GM21825 (cell line): ENCODE results near the gene IGSF3.

Experiments used
- ATAC-seq: cut with Tn5 transposase; IDR thresholded peaks from one replicate; pipeline ENCODE4 v1.9.1; 2021; ENCODE audit warnings: mild to moderate bottlenecking, moderate library complexity; ENCODE audit not compliant: unreplicated experiment

Gene IGSF3

DNA sequence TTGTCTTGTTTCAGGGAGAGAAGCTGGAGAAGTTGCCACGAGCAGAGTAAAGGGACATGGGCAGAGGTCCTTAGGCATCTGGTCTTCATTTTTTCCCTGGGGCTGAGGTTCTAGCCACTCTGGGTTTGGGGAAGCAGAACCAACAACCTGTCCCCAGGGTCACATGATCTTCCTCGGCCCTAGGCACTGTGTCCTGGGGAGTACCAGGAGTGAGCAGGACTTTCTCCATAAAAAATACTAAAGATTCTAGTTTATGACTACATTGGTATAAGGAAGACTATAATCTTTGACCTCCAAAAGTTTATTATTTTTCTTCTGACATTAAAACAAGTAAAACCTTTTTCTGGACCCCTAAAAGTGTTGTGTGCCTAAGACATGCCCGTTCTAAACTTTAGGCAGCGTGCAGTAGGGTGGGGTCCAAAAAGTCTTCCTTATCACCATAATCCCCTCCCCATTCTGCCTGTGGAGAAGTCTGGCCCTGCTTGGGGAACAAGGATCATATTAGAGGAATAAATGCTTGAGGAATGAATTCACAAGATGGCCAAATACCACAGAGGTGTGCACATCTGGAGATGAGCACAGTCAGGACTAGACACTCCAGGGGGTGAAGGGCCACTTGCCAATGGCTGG lies 19.3 kb upstream of the IGSF3 start:
- no peak for ATAC-seq

DNA sequence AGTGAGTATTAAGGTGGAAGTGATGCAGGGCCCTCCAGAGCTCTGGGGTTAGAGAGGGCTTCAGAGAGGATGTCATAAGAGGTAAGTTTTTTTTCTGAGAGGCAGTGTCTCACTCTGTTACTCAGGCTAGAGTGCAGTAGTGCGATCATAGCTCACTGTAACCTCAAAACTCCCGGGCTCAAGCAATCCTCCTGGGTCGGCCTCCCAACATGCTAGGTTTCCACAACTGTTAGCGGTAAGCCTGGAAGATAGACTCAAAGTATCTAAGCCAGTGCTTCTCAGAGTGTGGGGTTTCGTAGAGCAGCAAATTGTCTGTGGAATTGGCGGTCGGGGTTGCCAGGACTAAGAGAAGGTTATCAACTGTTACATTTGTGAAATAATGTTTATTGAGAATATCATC lies 18.6 kb upstream of the IGSF3 start:
- ATAC-seq = no peak

DNA sequence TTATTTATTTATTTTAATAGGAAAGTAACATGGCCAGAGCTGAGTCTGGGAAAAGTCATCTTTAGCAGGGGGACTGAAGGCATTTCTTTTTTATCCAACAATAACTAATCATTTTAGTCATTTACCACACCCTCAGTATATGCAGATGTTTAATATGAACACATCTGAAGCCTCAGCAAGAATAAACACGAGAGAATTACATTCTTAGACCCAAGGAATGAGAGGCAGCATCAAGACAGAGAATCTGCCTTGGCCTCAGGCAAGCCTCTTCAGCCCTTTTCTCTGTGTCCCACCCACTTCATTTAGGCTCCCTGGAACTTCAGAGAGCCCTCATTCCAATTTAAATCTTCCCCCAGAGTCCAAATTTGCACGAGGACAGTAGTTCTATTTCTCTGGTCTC lies 17.0 kb upstream of the IGSF3 start:
- no peak for ATAC-seq

DNA sequence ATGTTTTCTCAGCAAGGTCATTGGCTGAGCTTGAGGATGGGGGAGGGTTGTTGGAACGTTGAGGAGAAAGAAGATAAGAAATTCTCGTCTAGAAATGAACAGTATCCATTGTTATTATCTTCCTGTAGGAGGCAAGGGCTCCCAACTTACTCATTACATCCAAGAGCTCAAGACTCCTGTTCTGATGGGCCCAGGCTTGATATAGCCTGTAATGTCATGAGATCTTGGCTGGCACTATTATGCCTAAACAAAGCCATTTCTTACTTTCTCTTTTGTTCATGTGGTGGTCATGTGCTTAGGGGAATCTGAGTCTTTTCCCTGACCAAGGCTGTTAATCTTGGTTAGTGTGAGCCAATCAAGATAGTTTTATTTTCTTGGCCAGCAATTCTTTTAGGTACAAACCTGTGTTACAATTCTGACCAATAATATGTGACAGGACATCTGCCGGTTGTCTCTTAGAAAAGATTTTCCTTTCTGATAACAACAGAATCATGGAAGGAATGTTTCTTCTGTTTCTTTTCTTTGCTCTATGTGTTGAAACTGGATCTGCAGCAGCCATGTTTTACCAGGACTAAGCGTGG lies 15.2 kb upstream of the IGSF3 start:
- no peak for ATAC-seq

DNA sequence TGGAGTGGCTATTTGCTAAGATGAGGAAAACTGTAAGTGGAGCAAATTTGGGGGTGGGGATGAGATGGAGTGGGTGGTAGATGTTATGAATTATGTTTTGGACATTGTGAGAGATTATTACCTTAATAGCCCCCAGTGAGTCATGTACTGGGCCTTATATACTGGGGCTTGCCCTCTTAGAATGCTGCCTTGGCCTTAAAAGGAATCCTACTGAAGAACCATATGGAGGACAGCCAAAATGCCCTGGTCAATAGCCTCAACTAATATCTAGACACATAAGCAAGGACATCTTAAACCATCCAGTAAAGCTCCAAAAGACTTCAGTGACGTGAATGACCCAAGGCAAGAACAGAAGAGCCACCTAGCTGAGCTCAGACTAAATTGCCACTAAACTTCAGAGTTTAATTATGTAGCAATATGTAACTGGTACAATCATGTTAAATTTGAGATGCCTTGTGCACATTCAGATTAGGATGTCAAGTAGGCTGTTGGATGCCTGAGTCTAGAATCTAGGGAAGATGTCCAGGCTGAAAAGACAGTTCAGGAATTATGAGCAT lies 13.9 kb upstream of the IGSF3 start:
- ATAC-seq = no peak

DNA sequence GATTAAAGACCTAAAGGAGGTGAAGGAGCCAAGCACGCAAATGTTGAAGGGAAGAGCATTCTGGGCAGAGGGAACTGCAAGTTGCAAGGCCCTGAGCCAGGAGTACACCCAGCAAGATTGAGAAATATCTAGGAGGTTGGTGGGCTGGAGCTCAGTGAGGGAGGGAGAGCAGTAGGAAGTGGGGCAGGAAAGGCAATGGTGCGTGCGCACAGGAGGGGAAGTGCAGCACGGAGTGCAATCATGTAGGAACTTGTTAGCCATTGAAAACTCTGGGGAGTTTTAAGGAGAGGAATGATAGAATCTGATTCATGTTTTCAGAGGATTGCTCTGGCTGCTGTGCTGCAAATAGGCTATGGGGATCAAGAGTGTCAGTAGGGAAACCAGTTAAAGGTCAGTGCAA lies 13.2 kb upstream of the IGSF3 start:
- no peak for ATAC-seq

DNA sequence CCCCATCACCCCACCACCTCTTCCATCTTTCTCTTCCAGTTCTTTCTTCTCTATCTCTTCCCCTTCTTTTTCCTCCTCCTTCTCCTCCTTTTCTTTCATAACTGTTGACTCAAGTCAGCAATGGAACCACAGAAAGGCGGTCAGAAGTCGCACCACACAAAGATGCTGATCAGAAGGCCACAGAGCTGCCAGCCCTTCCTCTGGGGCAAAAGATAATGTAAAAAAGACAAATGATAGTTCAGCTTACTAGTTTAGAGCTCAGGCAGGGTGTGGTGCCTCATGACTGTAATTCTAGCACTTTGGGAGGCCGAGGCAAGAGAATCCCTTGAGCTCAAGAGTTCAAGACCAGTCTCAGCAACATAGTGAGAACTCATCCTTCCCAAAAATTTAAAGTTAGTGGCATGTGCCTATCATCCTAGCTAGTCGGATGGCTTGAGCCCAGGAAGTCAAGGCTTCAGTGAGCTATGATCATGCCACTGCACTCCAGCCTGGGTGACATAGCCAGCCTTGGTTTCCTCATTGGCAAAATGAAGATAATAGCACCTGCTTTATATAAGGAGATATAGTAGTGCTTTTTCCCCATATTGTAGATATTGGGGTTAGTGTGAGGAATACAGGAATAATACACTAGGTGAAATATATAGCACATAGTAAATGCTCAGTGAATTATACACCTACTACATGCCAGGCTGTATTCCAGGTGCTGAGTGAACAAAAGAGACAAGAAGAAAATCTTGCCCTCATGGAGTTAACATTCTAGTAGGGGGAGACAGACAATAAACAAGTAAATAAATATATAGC lies 12.5 kb upstream of the IGSF3 start:
- ATAC-seq = no peak

DNA sequence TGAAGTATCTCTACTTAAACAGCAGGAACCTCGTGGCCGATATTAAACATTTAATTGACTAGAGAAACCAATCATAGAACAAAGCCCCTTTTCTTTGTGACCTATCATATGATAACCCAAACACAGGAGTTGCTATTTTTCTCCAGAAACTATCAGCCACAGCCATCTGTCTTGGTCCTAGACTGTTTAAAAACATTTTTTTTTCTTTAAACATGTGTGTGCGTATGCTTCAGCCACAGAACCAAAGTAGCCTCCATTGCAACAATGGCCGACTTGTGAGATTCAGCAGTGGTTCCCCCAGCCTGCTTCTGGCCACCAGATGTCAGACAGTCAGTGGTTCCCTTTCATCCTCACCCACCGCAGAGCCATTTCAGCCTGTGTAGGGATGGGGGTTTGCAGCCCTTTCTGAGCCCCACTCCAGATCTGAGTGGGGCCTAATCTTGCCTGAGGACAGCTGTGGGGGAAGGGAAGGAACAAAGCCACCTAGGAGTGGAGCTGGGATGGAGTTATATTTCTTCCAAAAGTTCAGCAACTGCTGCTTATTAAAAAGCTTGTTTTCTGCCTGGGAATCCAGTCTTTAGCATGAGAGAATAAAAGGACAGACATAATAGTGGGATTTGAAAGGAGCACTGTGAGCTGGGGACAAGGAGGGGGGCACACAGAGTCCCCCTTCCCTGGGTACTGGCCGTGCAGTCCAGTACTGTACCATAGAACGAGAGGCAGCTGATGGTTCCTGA lies 11.7 kb upstream of the IGSF3 start:
- no peak for ATAC-seq

DNA sequence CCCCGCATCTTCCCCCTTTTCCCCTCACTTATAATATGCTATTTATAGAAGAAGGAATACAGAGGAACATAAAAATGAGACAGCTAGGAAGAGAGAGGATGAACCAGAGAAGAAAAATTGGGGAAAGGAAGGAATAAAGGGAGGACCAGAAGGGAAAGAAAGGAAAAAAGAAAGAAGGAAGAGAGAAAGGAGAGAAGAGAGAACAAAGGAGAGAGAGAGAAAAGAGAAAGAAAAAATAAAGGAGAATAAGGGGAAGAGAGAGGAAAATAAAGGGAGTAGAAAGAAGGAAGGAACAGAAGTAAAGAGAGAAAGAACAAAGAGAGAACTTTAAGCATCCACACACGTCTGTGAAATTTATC lies 11.2 kb upstream of the IGSF3 start:
- ATAC-seq = no peak

DNA sequence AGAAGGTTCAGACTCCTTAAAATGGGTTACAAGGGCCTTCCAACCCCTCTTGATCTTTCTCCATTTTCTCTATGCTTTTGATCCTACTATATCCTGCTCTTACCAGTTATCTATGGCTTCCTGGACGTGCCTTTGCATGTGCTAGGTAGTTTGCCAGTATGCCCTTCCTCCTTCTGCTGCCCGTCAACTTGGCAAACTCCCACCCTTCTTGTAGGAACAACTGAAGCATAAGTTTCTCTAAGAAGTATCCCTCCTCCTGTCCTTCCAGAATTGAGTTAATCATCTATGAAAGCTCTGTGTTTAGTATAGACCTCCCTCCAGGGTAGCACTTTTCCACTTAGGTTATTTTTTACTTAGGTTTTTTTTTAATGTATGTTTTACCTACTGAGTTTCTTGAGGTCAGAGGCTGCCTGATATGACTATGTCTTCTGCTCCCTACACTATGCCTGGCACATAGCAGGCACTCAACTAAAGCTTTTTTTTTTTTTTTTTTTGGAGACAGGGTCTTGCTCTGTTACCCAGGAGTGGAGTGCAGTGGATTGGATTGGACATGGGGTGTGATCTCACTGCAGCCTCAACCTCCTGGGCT lies 10.0 kb upstream of the IGSF3 start:
- no peak for ATAC-seq

DNA sequence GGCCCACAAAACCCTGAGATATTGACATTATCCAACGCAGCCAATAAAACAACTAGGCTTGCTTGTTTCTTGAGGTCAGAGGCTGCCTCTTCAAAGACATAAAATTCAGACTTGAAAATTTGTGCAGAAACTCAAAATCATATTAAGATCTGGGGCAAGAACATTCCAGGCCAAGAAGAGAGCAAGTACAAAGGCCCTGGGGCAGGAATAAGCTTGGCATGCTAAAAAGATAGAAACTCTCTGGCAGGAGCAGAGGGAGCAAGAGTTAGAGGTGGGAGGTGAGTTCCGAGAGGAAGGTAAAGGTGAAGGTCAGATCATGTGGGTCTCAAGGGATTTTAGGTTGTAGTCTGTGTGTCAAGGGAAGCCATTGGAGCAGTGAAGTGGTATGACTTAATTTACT lies 8.8 kb upstream of the IGSF3 start:
- ATAC-seq = no peak

DNA sequence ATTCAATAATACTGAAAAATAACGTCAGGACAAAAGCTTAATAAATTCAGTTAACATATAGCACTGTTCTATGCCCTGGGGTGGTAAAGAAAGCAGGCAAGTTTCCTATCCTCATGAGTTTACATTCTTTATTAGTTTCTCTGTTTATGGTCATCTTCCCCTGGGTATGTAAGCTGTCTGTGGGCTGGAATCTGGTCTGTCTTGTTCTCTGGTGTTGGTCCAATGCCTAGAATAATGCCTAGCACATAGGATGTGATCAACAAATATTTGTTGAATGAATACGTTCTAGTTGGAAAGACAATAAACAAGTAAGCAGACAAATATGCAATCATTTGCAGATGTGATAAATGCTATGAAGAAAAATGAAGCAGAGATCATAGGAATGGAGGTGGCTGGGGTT lies 7.2 kb upstream of the IGSF3 start:
- ATAC-seq = no peak

DNA sequence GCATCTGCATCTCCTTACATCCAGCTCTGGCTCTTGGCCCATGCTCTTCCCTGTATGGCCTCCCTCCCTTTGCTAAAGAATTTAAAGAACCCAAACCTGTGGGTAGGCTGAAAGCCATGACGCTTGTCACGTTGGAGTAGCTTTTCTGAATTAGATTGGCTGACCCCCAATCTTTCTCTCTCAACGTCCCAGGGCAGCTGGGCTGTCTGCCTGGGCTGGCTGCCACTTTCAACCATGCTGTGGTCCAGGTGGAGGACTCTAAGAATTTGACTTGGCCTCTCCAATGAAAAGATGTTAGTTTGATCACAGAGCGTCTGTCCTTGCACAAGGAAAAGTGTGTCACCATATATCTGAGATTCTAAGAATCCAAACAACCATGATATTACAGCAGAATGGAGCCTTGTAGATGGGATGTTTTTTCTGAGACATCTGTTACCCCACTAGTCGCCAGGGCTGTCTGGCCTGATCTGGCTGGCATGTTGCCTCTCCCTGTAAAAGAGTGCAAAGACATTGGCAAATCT lies 6.5 kb upstream of the IGSF3 start:
- no peak for ATAC-seq

DNA sequence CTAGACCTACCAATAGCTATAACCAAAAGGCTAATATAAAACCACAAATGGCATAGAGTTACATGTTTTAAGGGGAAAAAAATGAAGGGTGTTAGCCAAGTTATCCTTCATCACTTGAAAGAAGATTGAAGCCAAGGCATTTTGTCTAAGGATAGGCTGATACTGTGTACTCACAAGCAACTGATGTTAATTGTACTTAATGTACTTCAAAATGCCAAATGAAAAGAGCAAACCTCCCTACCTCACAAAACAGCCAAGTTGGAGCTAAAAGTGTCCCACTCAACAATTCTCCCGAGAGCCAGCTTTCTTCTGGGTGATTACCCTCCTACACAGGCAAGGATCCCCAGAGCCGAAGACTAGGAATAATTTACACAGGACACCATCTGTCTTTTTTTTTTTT lies 4.4 kb upstream of the IGSF3 start:
- ATAC-seq = no peak

DNA sequence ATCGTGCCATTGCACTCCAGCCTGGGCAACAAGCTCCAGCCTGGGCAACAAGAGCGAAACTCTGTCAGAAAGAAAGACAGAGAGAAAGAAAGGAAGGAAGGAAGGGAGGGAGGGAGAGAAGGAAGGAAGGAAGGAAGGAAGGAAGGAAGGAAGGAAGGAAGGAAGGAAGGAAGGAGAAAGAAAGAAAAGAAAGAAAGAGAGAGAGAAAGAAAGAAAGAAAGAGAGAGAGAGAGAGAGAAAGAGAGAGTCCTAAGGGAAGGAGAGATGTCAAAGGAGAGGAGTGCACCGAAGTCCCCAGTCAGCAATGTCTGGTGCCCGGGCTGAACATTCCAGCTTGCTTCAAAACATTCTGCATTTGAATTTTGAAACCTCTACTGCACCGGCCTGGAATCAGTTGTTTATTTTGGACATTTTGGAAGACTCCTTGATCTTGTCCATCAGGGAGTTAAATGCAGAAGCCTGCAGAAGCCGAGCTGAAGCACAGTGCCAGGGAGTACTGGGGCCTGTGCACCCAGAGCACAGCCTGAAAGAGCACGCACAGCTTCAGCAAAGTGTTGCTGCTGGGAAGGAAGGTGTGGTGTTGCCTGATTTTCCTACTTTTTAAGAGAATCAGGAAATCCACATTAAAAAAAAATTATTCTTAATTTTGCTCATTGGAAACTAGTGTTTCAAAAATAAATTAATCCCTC lies 3.7 kb upstream of the IGSF3 start:
- no peak for ATAC-seq

DNA sequence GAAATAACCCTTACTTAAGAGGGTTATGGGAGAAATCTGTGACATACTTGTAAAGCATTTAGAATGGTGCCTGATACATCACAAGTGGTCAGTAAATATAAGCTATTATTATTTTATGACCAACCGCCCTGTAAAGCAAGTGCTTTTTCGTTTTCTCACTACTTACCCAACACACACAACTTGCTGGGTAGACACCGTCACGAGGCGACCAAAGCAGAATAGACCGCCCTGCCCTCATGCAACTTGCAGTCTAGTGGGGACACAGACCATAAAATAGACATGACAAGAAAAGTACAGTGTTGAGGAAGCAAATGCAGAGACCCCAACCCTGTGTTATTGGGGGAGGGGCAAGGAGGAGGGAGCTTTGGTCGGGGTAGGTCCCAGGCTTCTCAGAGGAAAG lies 744 bp upstream of the IGSF3 start:
- ATAC-seq = no peak

DNA sequence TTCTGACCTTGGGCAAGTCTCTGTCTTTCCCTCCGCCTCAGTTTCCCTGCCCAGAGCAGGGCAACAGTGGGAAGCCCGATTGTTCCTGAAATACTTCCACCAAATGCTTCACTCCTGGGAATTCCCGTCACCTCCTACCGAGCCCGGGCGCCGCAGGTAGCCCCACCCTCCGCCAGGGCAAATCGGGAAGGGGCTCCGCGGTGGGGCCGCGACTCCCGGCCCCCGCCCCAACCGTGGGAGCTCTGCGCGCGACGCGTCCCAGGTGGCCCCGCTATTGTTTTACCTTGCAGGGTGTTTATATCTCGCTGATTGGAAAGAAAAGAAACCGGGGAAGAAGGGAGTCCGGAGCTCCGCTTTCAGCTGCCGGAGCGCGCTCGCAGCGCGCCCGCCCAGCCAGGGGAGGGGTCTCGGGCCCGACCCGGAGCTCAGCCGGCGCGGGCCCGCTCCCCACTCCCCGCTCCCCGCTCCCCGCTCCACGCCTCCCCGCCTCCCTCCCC lies 407 bp downstream of the IGSF3 start:
- ATAC-seq = no peak

DNA sequence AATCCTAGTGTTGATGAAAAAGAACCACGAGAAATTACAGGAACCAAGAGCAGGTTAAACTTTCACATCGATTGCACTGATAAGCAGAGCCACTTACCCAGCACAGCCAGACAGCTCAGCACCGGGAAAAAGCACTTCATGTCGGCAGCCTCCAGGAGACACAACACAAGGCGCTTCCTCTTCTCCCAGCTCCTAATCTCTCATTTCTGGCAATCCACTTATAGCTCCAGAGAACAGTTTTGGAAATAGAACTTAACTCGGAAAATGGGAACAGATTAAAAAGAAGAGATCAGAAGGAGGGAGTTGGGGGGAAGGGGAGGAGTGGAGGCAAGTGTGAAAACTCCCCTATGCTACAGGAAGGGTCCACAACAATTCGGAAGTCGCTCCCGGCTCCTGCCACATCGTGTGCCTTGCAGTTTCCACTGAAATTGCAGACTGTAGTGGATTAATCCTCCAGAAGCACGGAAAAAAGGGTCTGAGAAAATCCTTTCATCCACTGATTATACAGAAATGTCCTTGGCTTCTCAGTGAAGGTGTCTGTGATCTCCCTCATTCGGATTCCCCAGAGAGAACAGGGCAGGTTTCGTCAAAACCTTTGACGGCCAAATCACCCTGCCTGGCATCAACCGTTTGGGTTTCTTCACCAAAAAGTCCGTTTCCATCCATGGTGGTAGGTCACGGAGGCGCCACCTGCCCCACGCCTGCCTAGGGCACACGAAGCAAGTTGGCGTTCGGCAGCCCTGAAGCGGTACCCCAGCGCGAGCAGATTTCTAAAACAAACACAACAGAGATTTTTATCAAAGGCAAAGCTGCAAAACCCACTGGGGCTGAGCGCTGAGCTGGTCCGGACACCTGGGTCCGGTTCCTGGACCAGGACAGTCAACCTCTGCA lies 1.1 kb downstream of the IGSF3 start:
- no peak for ATAC-seq

DNA sequence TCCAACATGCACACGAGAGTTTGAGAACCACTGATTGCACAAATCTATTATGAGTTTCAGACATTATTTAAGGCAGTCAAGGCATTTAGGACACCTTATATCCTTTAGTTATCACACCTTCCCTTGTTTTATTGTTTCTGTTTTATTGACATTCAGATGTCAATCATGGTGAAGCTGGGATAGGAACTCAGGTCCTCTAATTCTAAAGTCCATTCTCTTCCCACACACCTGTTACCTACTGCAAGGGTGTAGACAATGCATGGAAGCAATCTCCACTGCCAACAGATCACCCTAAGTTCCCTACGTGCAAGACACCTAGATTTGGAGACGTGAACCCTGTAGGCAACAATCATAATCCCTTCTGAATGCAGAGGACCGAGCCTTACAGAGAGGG lies 2.6 kb downstream of the IGSF3 start:
- ATAC-seq = no peak
